Fibroblast of peridontal ligament (primary cell): ENCODE measurements around the gene PLET1.
A peak's percentile ranks its signal among the peaks of the same experiment; 100 is the strongest.

Experiments used
- DNase-seq: peaks from one replicate; pipeline ENCODE4 v3.0.0-alpha.2; 2010; ENCODE audit errors: extremely low read depth

PLET1 gene

DNA sequence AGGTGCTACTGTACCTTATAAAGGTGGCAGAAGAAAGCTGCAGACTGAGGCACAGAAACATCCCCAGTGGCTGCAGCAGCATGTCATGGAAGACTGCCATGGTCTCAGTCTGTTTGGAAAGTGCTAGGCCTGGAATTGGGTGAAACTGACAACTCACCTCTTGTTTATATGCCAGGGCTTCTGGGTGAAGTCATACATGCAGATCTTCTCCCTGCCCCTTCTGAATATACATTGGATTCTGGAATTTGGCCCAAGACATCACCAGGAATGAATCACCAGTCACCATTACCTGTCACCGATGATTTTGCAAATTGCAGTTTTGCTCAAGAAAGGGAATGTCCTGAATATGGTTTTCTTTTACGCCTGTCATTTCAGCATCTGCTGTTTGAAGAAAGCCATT is at the start of gene PLET1:
TSS of gene PLET1 (minus strand) at position 371 of the 400 bp plus-strand sequence. CDS start at position 100, 271 bp downstream.
- DNase-seq, result no peak

GRCh38 chr11:112310419-112310818 is 49.8 kb upstream of the PLET1 start:
- DNase-seq, result no peak

DNA sequence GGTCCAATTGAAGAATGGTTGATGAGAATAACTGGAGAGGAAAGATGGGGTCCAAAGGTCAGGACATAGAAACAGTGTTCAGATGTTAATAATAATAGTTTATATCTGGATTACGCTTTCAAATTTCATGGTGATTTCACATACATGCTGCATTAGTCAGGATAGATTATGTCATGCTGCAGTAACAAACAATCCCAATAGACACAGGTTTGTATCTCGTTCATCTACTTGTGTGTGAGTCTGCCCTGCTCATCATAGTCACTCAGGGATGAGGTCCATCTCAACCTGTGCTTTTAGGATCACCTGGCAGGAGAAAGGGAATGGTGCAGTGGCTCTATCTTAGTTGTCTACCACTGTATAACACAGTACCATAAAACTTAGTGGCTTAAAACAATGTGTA is 48.0 kb upstream of the PLET1 start:
- DNase-seq, result no peak

DNA sequence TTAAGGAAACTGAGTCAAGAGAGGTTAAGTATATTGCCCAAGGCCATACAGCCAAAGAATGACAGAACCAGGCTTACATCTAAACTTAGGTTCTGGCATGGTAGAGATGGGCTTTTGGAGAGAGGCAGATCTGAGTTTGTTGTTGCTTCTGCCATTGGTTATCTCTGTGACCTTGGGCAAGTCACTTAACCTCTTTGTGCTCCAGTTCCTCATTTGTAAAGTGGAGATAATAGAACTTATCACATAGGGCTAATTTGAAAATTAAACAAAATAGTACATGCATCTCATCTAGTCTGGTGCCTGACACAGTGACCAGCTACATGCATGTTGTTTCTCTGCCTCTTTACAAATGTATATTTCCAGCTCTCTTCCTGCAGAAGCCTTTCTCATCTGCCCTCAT is 47.0 kb upstream of the PLET1 start:
- no peak for DNase-seq

- no peak for DNase-seq
These were observed 45.6 kb upstream of the PLET1 start for GRCh38 chr11:112306230-112306629.

- no peak for DNase-seq
These were observed 44.3 kb upstream of the PLET1 start for GRCh38 chr11:112304914-112305313.

- DNase-seq, result no peak
These were observed 43.0 kb upstream of the PLET1 start for GRCh38 chr11:112303616-112304015.

GRCh38 chr11:112302226-112302868 is 41.7 kb upstream of the PLET1 start:
- peak; percentile 62 for DNase-seq

DNA sequence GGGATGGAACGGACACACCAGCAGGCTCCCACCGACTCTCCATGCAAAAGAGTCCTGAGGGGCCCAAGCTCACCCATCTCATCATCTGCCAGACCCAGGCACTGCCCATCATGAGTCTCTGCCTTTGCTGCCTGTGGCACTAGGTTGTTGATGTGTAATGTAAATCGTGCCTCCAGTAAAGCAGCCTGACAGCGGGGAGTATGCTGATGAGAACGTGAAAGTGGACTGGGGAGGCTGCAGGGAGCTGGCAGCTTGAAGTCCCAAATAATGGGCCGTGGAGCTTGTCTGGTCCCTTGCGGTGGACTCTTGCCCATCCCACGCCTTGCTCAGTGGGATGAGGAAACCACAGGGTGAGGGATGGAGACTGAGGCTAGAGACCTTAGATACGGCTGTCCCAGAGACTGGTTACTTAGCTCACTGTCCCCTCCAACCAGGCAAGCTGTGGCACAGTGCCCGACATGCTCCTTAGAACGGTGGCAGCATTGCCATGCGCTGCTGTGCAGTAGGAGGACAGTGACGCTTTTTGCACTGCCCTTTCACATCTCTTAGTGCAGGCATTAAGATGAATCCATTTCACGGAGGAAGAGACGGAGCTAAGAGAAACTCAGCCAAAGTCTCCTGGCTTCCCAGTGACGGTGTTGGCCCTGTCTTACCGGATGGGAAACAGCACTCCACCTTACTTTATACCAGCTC is 39.6 kb upstream of the PLET1 start:
- no peak for DNase-seq

GRCh38 chr11:112298535-112298934 is 37.9 kb upstream of the PLET1 start:
- no peak for DNase-seq

DNA sequence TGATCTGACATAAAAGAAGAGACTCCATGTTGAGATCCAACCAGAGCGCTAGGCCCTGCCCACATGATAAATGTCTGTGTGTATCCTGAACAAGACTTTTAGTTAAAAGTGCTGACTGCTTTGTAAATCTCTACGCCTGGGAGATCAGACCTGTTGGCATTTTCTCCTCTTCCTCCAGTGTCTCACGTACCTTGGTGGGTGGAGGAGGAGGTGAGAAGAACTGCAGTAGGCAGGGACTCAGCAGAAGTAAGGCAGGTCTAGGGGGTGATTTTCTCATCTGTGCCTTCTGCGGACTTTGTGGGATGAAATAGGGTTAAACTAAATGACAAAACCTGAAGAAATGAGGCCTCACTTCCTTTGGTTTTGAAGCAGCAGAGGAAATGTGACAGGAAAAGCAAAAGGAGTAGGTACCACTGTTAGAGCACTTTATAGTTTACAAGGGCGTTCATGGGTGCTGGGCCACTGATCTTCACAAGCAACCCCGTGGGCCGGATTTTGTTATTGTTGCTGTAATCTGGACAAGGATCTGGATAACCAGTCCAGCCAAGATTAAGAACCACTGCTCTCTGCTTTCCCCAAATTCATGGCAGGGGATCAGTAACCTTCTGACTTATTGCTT is 36.7 kb upstream of the PLET1 start:
- DNase-seq, result no peak

DNA sequence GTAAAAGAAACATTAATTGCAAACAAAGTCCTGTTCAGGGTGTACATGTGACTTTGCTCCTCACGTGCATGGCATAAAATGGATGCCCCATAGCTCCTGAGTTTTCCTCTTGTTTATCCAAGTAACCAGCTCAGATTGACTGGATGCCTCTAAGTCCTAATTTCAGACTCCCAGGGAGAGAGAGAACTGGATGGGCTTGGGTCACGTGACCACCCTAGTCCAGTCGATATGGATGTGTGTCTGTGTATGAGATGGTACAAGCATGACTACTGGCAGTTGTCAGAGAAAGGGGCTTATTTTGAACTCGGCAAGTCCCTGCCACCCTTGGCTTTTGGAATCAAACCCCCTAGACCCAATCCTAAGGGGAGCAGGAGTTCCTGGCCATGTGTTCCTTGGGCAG is 35.4 kb upstream of the PLET1 start:
- DNase-seq, result no peak

DNA sequence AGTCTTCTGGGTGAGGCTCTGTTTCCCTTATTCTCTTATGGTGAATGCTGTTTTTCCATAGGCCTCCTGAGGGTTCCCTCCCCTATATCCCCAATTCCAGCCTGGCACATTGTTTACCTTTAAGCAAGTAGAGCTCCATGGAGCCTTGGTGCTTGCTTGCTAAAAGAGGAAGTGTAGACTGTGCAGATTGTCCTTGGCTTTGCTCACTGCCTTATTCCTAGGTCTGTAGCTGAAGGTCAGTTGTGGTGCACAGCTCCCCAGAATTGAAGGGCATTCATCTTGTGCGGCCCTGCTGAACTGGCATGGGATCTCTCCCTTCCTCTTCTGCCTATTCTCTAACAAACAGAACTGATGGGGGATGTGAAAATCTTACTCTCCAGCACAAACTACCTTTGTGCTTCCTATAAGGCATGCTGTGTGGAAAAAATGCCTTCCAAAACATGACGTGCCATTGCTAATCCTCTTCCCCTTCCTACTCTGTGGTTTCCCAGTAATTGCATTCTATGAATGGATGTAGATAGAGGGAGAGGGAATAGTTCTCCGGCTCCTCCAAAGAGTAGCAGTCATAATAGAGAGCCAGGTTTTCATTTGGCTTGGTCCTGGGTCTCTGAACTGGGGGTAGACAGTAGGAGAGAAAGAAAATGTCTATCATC is 34.2 kb upstream of the PLET1 start:
- peak; percentile 33 for DNase-seq

DNA sequence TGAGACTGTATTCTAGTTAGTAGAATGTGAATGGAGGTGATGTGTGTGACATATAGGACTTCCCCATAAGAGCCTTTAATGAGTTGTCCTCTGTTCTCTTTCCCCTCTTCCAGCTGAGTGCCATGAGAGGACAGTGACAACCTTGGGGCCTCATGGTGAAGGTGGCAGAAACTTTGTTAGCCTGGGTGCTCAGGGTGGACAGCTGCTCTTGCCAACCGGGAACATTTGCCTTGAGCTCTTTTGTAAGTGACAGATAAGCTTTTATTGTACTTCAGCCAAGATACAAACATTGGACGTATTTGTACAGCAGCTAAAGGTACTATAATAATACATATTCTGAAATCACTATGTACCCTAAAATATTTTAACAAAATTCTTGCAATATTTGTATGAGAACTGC is 33.0 kb upstream of the PLET1 start:
- DNase-seq, result no peak

GRCh38 chr11:112292785-112293407 is 32.2 kb upstream of the PLET1 start:
- peak; percentile 99 for DNase-seq

DNA sequence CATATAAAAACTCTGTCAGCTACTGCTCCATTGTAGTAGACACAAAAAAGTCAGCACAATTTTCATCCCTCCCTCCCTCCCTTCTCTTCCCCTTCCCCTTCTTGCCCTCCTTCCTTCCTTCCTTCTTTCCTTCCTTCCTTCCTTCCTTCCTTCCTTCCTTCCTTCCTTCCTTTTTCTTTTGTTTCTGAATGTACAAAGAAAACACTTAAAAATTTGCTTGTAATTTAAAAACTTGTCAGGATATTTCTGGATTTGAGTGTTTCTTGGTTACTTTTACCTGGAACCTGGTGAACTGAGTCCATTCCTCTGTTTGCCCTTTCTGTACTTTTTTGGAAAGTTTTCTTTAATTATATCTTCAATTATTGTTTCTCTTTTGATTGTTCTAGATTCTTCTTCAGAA is 31.5 kb upstream of the PLET1 start:
- DNase-seq, result no peak

- no peak for DNase-seq
These were observed 30.5 kb upstream of the PLET1 start for GRCh38 chr11:112291191-112291590.

DNA sequence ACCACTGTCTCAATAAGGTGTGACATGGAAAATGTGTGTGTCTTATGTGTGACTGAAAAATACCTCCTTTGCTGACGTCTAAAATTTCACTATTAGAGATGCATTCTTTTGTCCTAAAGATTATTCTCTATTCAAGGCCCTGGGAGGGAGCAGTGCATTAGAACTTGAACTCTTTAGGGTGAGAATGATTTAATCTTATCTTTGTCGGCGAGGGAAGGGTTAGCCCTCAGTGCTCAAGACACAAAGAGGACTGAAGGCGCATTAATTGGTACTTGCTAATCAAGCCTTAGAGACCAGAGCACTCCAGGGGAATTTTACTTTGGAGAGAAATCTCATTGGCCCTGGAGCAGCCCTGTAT is 29.8 kb upstream of the PLET1 start:
- peak; percentile 19 for DNase-seq

DNA sequence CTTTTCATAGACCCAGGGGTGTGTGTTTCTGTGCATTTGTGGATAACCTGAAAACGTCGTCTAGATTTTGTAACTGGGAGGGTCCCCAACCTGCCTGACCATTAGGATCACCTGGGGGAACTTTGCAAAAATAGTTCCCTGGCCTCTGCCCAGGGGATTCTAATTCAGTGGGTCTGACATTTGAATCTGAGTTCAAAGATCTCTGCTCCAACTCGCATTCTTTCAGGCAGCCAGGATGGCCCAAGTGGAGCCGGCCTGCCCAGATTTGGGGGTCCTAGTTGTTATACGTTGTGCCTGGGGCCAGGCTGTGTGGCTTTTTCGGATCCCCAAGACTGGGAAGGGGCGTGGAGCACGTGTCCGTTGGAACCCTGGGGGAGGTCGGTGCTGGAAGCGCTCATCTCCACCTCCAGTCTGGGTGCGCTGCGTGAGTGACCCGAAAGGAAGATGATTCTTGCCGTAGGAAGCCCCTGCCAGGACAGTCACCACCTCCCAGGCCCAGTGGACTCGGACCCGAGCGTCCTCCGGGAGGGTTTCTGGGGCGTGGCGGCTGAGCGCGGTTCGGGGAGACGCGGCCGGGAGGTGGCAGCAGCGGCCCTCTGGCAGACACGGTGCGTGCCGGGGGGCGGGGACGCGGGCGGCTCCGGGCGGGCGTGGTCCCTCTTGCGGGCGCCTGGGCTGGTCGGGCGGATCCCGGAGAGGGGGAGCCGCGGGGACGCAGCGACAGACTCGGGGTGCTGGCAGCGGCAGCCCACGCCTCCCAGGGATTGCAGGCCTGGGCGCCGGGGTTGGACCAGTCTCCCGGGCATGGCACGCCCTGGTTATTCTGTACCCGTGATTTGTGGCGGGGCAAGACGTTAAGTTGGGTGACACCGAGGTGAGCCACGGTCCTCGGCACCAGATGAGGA is 29.2 kb upstream of the PLET1 start:
- DNase-seq, result peak; percentile 49

- no peak for DNase-seq
These were observed 27.4 kb upstream of the PLET1 start for GRCh38 chr11:112288021-112288420.

DNA sequence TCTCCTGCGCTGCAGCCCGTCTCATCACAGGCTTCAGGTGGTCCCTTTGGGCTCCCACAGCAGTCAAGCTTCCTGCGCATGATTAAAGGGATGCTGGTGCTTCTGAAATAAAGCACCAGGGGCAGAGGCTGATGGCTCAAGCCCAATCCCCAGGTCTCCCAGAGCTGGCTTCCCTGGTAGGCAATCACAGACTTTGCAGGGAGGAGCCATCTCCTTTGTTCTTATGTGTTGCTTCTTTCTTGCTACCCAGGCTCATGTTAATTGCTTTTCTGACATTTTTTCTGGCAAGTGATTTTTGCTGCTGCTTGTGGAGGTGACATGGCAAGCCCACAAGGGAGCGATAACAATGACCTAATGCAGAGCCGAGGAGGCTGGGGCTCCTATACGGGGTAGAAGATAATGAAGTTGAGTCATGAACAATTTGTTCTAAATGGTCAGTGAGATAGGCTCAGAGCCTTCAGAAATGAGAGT is 25.2 kb upstream of the PLET1 start:
- no peak for DNase-seq
